C4-2B (cell line): ENCODE measurements around the gene AQR.

Experiments used
- CTCF ChIP-seq: fragments of 450-650 bp; conservative IDR thresholded peaks from 2 replicates; pipeline ENCODE4 v1.5.1; 2017; ENCODE audit warnings: mild to moderate bottlenecking
- ZFX ChIP-seq: fragments of 450-650 bp; IDR thresholded peaks from 2 replicates; pipeline ENCODE4 v1.6.1; 2017

DNA sequence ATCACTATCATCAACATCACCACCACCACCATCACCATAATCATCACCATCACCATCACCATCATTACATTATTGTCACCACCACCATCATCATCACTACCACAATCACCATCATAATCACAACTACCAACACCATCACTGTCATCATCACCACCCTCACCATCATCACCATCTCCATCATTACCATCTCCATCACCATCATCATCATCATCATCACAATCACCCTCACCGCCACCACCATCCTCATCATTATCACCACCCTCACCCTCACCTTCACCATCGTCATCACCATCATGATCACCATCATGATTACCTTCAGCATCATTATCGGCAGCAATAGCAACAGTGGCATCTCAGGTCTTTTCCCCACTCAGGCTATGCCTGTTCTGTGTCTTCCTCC lies 131.3 kb downstream of the AQR start:
- TF ChIP-seq CTCF (no peak), ZFX (no peak)
